GM21576 (cell line): ENCODE measurements around the gene PITPNC1.
"Not testable (repeated sequence)": the region's sequence is repeated elsewhere in the genome, so short reads cannot be mapped to it uniquely, and the experiment has no call there.

Experiments used
- ATAC-seq: cut with Tn5 transposase; IDR thresholded peaks from one replicate; pipeline ENCODE4 v1.9.1; 2021; ENCODE audit warnings: mild to moderate bottlenecking, moderate library complexity; ENCODE audit not compliant: unreplicated experiment

PITPNC1 gene

GRCh38 chr17:67503184-67503583 lies 126.1 kb downstream of the PITPNC1 start:
- ATAC-seq, result no peak

GRCh38 chr17:67503739-67504138 lies 126.7 kb downstream of the PITPNC1 start:
- no peak for ATAC-seq

- no peak for ATAC-seq
Measured at GRCh38 chr17:67504182-67504581, 127.1 kb downstream of the PITPNC1 start.

- no peak for ATAC-seq
Measured at GRCh38 chr17:67506966-67507365, 129.9 kb downstream of the PITPNC1 start.

DNA sequence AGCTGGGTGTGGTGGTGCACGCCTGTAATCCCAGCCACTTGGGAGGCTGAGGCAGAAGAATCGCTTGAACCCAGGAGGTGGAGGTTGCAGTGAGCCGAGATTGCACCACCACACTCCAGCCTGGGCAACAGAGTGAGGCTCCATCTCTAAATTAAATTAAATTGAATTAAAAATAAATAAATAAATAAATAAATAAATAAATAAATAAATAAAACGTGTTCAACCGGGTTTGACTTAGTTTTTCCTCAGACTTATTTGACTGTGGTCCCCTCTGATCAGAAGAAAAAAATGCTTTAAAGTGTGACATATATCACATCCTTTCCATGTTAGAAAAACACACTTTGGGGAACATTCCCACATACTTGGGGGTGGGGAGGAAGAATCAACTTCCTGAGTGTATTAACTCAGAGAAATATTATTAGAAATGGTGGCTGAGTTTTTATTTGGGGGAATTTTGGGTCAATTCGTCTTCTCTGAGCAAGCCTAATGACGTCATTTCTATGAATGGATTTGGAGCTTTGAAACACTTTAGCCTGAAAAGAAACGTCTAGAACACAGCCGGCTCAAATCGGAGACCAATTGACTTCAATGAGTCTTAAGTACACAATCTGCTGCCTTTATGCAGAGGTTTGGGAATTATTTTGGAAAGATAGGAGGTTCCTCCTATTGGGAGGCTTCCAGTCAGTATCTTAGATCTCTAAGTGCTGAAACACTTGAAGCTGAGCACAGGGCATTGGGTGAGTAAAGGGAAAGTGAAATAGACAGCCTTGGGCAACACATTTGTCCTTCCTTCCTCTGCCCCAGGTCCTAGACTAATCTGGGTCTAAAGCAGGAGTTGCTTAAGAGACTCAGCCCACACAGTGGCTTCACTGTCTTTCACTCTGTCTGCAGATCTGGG lies 132.6 kb downstream of the PITPNC1 start:
- ATAC-seq, result no peak

- no peak for ATAC-seq
Measured at GRCh38 chr17:67511012-67511411, 133.9 kb downstream of the PITPNC1 start.

DNA sequence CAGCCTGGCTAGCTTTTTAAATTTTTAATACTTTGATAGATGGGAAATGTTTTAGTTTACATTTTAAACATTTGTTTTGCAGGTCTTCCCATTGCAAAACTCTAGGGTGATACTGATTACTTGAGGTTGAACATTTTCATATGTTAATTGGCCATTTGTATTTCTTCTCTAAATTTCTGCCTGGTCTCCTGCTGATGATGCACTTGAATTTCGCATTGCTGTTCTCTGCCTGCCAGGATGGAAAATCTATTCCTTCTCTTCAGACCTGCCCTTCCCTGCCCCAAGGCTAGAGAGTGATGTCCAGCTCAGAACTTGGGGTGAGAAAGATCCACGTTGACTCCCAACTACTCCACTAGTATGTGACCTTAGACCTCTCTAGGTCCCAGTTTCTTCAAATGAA lies 134.7 kb downstream of the PITPNC1 start:
- no peak for ATAC-seq

- peak; percentile 49 for ATAC-seq
Measured at GRCh38 chr17:67514998-67515397, 137.9 kb downstream of the PITPNC1 start.

- no peak for ATAC-seq
Measured at GRCh38 chr17:67515490-67516083, 138.5 kb downstream of the PITPNC1 start.

GRCh38 chr17:67516571-67516970 lies 139.5 kb downstream of the PITPNC1 start:
- ATAC-seq, result not testable (repeated sequence)

DNA sequence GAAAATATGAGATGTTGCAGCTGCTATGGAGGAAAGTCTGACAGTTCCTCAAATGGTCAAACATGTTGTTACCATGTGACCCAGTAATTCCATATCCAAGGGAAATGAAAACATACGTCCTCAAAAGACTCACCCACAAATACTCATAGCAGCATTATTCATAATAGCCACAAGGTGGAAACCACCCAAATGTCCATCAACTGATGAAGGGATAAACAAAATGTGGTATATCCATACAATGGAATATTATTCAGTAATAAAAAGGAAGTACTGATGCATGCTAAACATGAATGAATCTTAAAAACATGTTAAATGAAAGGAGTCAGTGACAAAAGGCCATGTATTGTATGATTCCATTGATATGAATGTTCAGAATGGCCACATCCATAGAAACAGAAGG lies 140.2 kb downstream of the PITPNC1 start:
- no peak for ATAC-seq

DNA sequence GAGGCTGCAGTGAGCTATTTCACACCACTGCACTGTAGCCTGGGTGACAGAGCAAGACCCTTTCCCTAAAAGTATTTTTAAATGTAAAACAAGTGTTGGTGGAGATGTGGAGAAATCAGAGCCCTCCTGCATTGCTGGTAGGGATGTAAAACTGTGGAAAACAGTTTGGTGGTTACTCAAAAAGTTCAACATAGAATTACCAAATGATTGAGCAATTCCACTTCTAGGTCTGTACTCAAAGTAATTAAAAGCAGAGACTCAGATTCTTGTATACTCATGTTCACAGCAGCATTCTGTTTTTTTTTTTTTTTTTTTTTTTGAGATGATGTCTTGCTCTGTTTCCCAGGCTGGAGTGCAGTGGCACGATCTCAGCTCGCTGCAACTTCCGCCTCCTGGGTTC lies 141.8 kb downstream of the PITPNC1 start:
- ATAC-seq, result no peak

DNA sequence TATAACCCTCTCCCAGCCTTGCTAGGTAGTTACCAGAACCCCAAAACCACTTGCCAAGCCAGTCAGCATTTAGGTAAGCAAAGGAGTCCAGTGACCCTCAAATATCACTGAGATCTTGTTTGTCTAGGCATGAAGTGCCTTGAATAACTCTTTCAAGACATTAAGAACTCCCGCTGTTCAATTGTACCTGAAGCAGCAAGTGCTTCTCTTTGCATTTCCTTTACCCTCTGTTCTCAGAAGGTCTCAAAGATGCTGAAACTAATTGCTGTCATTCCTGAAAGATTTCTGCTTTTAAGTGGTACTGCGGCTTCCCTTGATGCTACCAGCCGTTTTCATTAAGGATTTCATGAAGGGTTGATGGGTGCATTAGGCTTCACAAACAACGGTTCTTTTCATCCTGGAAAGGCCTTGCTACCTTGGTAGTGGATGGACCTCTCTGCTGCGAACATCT lies 142.7 kb downstream of the PITPNC1 start:
- ATAC-seq, result no peak

DNA sequence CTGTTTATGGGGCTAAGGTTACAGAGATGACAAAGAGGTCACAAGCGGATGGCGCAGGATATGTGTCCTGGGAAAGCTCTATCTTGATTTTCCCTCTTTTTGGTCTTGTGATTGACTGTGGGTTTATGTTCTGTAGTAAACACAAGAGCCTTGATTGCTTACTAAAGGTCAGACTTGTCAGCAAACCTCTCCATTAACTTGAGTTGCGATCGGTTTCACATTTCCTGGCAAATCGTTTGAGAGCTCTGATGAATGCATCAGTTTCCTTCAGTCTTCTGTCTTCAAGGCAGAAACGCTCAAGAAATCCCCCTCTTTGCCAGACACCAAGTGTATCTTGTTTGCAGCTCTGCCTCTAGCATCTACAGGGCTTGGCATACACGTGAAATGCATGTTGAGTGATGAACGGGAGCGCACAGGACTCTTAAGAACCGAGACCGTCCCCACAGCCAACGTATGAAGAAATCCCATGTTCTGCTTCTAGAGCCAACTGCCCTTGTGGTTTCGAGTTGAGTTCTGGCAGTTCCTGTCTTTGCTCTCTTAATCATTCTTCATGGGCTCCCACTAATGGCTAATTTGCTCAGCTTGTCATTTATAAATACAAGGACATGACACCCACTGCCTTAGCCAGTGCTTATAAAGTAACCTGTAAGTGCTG lies 143.3 kb downstream of the PITPNC1 start:
- no peak for ATAC-seq

- no peak for ATAC-seq
Measured at GRCh38 chr17:67520916-67521774, 144.1 kb downstream of the PITPNC1 start.

- no peak for ATAC-seq
Measured at GRCh38 chr17:67521775-67522069, 144.6 kb downstream of the PITPNC1 start.

DNA sequence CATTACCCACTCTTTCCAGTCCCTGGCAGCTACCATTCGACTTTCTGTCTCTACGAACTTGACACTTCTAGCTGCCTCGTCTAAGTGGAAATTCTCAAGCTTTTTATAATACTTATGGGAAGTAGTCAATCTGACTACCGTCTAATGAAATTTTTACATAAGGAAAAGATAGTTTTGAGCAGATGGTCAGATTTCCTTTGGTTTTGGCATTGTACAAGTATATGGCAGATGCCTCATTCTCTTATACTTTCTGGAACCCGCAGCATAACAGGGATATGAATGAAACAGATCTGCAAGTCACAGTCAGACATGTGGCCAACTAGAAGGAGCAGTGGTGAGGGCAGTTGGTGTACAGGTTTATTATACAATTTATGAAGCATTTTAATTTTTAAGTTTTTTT lies 146.0 kb downstream of the PITPNC1 start:
- no peak for ATAC-seq

- ATAC-seq, result no peak
Measured at GRCh38 chr17:67525239-67526135, 148.4 kb downstream of the PITPNC1 start.

DNA sequence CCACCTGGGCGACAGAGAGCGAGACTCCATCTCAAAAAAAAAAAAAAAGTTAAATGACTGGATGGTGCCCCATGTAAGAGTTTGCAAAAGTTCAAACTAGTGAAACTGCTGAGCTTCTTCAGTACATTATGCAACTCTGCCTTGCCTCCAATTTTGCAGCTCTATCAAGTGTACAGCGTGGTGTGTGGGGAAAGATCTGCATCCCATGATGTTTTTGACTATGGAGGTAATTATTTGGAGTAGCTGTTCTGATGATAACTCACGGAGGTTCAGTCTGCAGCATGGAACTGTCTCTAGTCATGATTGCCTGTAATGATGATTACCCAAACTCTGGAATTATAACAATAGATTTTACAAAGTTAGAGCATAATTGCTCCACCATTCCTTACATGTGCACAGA lies 149.6 kb downstream of the PITPNC1 start:
- no peak for ATAC-seq
